UCSD-AML1 (cell line): ENCODE measurements around the gene SNAP25.

ENCODE experiments used
- DNase-seq: peaks from one replicate; lab custom pipeline; 2025; ENCODE audit not compliant: unreplicated experiment; lab: John Stamatoyannopoulos, UW

Gene SNAP25

DNA sequence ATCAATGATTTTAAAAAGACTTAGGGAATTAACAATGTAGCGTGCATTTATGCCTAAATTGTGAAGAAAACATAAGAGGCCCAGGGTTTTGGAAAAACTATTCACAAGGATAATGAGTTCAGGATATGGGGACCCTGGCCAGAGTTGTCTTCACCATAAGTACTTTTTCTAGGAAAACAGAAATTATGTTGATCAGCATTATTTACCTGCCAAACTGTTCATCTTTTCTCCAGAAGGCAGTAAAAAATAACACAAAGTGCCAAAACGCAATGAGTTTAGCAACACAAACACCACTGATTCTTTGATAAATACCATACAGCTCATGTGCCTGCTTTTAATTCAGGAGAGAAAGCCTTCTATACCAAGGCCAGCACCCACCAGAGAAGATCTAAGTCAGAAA lies 43.1 kb downstream of the SNAP25 start:
- DNase-seq = no peak

DNA sequence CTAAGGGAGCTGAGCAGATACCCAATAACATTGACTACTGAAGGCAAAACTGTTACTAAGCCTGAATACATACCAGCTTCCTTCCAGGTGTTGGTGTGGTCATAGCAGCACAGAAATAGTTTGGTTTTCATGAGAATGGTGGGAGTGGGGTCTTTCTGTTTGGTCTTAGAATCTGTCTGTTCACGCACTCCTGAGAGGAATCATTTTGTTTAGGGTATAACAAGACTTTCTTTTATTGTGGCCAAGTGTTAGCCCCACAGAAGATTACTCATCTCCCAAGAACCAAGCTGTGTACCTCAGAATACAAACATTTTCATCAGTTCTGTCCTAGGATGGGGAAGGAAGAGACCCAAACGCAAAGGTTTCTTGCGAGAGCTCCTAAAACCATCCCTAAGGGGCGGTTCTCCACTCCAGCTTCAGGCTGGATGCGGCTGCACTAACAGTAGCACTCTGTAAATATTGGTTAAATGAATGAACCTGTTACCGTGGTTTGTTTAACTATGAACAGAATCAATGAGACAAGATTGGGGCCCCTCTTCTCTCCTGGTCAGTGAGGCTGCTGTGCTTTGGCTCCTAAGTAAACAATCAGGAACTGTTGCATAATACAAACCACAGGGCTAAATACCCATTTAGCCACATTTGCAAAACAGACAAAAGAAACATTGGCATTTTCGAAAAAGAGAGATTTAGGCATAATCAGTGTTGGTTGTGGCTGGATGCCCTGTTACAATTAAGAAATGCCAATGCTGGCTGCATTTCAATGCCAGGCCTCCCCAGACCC lies 44.9 kb downstream of the SNAP25 start:
- no peak for DNase-seq

DNA sequence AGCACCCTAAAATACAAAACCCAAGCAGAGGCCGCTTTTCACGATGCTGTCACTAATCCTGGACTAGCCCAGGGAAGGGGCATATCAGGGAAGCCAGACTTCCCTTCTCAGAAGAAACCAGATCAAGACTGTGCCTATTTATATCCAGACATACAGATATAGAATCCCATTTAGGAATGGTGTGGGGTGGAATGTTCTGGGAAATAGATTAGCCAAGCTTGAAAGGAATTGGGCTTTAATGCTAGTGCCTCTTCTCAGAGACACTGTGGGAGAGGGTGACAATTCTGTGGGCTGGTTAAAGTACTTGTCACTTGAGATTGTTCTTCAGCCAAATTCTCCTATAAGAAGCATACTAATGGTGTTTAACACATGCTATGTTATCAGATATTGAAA lies 45.5 kb downstream of the SNAP25 start:
- no peak for DNase-seq

DNA sequence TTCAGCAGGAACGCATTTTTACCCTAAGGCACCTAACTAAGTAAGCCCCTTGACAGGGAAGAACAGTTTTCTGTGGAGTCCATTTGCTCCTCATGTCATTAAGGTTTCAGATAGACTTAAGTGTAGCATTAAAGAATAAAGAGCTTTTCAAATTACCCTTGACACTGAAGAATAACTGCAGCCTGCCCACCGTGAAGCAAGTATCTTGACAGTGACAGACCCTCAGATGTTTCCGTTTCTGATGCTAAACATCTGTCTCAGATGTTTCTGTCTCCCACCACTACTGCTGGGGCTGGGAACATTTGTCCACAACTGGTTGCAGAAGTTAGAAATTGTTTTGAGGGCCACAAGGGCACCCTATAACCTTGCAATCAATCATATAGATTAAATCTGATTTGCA lies 50.0 kb downstream of the SNAP25 start:
- no peak for DNase-seq

DNA sequence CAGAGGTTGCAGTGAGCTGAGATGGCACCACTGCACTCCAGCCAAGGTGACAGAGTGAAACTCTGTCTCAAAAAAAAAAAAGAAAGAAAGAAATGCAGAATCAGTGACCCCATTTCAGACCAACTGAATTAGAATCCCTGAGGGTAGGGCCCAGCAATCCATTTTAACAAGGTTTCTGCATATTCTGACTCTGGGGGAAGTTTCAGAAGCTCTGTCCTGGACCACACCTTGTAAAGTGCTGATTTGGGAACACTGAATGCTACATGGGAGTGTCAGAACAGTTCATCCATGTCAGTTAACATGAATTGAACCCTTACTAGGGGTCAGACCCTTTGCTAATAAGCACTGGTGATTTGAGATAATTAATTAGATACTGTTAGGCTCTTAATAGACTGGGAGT lies 52.0 kb downstream of the SNAP25 start:
- DNase-seq = no peak

DNA sequence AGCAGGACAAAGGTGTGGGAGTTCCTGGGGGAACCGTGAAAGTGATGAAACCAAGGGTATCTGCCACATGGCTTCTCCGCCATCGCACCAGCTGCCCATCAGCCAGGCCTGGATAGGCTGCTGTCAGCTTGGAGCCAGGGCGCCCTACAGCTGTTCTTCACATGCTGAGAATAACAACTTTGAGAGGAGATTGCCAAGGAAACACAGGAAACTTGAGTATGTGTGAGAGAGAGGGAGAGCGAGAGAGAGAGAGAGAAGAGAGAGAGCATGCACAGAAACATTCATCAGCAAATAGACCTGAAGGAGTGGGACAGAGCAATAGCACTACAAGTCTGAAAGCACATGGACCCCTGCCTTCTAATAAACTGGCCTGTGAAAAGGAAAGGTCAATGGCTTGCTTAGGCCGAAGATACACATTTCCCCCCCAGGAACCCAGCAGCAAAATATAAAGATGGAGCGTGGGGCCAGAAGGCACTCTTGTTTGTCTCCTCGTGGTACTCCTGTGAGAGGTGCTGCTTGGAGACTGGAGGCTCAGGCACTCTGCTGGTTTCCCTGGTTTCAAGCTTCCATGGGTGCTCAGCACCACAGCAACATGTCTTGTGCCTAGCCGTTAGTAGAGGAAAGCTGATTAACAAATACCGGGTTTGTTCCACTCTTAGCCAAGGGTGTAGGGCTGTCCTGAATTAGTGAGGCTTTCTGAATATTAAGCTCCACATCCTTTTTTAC lies 53.0 kb downstream of the SNAP25 start:
- DNase-seq = no peak

DNA sequence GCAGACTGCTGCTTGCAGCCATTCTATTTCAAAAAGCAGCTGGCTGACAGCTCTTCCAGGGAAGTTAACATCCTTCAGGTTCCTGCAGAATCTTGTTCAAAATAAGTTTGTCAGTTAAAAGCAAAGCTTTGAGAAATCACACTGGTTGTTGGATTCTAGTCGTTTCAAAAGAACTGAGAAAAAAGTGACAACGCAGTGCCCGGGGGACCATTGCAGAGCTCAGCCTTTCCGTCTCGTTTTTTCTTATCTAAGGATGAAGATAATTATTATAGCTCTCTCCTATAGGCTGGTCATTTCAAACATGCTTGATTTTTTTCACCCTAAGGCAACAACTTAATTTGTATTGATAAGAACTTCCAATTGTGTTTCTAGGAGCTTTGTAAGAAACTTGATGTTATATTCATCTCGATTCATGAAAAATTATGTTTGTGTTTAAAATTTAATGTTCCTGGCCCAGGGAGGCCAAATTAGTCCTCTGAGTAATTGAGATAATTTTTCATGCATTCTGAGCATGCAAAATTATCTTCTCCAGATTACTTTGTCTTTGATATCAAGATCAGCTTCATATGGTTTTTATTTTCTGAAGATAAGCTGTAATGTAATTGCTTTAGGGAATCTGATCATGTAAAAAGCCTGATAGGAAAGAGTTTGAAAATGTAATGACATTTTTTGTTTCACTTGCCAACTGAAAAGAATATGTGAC lies 58.4 kb downstream of the SNAP25 start:
- DNase-seq = no peak

DNA sequence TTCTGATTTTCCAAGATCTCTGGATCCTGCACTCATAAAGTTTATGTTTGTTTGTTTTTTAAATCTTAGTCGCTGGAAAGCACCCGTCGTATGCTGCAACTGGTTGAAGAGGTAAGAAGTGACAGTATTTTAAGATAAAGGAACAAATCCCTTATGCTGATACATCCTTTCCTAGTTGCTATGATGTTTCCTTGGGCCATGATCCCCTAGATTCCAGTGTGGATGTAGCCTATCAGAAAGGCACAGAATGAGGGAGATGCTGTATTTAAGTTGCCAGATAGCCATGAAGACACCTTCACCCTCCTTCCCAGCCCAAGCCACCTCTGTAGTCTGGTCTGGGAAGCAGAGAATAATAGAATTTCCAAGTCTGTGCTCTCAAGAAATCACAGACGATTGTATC lies 59.0 kb downstream of the SNAP25 start:
- no peak for DNase-seq

DNA sequence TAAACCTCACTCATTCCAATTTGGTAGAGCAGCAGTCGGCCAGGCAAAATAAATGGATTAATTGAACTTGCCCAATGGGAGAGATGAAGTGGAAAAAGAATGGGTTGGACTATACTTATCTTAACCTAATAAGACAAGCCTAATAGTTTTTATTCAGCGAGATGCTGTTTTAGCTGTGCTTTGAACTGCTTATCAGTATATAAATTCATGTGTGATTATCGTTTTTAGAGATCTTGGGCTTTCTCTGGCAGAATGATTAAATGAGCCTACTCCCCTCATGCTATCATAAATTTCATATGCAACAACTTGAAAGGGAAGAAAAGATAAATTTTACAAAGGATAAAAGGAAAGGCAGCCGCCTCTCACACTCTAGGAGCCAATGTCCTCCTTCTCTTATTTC lies 59.8 kb downstream of the SNAP25 start:
- DNase-seq = no peak

DNA sequence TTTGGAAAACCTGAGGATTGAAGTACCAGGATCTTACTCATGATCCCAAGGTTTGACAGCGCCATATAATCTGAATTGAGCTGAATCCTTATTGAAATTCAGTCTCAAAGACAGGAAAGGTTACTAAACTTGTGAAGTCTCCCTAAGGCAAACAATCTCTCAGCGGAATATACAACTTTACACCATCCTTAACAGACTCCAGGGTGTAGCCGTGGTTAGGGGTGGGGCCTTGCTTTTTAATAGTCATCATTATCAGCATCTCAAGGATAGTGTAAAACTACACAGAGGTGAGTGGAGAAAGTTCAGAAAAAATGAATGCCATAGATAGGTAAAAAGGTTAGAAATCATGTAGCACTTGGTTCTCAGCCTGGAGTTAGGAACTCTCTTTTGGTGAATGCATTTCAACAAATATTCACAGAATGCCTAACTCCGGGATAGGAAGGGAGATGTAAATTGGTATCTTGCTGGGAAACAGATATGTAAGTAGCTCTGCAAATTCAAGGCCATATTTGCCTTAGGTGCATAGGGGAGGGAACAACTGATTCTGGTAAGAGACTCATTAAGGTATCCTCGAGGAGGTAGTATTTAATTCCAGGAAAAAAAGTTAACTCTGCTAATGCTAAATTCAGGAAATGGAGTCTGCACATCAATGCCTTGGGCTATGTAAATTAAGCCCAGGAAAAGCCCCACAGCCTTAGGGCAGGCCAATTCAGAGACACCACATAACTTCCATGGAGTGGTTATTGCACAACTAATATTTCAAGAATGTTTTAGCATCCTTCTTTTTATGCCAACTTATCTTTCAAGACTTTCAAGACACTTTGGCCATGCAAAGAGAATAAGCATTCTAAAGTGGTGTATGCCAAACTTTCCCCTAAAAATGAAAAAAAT lies 61.6 kb downstream of the SNAP25 start:
- no peak for DNase-seq

DNA sequence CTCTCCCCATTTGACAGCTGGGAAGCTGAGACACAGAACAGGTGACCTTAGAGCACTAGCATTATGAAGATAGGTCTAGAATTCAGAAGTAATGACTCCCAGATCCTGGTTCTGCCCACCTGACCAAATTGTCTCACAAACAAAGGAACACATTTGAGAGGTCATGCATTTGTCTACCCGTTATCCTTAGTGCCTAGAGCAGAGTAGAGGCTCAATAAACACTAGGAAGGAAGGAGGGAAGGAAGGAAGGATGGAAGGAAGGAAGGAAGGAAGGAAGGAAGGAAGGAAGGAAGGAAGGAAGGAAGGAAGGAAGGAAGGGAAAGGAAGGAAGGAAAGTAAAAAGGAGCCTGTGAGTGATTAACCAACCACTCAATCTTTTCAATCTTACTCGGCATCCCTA lies 63.3 kb downstream of the SNAP25 start:
- no peak for DNase-seq

DNA sequence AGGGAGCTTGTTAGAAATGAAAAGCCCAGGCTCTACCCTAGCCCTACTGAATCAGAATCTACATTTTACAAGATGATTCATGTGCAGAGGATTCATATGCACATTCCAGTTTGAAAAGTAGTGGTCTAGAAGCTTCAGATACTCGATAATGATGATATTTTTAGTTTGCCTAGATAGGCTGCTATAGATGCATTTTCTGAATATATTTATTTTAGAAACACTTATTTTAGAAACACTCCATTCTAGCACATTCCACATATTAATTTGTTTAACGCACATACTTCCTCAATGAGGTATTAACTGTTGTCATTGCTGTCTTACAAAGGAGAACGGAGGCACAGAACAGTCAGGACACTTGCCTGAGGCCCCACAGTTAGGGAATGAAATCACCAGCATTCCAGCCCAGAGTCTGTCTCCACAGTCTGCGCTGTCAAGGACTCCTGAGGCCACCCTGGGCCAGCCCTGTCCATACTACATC lies 64.4 kb downstream of the SNAP25 start:
- DNase-seq = no peak

DNA sequence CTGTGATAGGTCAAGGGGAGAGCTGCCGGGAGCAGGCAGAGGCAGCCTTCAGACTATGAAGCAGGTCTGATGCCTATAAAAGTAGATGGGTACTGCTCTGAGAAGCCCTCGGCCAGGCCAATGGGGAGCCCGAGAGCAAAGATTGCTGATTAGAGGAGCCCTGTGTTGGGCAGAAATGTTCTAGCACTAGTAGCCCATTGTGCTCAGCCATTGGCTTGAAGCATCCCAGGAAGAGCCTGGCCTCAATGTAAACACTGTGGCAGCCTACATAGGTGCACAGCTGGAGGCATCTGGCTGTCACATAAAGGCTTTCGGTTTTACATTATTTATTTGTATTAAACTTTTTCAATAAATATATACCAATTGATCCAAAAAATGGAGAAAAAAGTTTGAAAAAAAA lies 67.7 kb downstream of the SNAP25 start:
- DNase-seq = no peak

DNA sequence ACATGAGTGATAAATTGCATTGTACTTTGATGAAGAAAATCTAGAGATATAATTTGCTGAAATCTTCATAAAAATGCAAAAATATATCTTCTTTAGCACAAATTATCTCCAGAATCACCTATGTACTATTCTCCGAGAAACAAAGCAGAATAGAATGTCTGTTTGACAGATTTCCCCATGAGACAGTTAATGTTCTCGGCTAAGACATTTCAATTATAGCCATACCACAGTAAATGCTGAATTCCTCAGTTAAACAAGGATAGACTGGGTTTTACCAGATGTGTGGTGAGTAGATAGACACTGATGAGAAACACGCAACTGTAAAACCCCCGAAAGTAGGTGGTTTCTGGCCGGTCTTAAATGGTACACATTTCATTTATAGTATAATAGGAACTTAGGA lies 69.8 kb downstream of the SNAP25 start:
- DNase-seq = no peak

DNA sequence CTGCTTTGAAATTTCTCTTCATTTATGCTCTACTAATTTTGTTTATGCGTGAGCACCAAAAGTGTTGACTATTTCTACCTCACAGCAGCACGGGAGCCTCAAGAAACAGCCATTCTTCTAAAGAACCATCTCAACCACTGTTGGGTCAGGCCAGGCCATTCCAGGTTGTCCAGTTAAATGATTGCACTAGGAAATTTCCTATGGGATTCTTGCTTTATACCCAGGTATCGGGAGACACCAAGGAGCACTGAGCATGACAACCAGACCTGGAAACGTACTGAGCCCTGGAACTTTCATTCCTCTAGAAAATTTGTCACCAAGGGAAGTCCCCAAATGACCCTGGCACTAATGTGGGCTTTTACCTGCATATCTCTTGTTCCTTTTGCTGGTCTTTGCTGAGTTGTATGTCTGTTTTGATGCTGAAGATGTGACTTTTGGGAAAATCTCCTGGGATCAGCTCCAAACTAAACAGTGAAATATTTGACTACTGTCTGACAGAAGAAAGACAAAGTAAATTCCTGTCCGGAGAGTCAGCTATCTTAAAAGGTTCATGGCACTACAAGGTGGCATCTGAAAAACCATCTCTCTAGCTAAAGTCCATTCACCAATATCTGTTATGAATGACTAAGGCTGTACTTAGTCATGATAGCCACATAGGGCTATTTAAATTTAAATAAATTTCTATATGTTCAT lies 70.5 kb downstream of the SNAP25 start:
- DNase-seq = no peak

DNA sequence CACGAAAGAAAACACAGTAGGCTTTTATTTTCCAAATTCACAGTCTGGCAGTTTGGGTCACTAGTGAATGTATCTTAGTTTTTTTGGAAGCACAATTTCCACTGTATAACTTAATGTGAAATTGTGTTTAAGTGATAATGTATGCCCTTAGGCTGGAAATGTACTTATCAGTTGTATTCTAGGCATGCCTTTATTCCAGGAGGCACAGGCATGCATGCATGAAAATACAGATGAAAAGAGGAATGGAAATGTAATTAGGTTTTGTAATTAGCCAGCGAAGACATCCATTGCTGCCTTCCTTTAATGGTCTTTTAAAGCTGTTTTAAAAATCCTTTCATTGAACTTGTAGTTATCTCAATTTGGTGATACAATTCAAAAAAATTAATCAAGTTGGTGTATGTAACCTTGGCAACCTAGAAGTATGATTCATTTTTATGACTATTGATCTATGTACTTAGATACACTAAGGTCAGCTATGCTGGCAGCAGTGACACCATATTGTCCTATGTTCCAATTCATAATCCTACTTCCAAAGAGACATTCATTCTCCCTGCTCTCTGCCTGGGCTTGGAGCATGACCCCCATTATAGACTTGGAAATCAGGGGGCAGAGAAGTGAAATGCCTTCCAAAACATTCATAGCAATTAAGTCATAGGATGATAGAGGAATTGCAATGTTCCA lies 73.1 kb downstream of the SNAP25 start:
- DNase-seq = no peak

DNA sequence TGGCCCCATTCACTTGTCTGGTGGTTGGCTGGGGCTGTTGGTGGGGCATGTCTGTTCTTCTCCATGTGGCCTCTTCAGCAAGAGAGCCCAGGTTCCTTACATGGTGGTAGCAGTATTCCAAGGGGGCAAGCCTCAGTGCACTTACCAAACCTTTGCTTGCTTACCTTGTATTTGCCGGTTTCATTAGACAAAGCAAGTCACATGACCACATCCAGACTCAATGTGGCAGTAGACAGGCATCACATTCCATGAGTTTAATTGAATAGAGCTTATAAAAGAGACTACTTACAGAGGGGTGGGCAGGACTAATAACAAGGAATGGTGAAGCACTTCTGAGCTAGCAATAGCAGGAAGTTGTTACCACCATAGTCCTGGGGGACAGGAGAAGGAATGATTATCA lies 78.6 kb downstream of the SNAP25 start:
- no peak for DNase-seq

DNA sequence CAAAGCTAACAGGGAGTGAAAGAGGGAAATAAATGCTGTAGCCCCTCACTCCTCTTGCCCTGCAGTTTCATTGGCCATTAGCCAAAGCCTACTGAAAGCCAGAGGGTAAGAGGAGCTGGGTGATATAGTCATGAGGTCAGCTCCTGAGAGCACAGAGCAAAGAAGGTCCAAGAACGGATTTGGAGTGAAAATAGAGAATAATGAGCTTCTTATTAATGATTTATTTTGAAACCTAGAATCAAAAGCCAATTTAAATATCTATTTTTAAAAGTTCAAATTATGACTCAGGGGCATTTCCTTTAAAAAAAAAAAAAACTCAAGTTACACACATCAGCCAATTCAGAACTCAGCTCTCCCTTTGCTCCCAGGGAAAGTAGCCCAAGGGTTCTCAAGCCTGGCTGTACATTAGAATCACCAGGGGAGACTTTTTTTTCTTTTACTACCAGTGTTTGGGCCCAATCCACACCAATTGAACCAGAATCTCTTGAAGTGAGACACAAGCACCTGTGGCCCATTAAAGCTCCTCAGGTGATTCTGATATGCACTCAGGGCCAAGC lies 79.1 kb downstream of the SNAP25 start:
- DNase-seq = no peak

DNA sequence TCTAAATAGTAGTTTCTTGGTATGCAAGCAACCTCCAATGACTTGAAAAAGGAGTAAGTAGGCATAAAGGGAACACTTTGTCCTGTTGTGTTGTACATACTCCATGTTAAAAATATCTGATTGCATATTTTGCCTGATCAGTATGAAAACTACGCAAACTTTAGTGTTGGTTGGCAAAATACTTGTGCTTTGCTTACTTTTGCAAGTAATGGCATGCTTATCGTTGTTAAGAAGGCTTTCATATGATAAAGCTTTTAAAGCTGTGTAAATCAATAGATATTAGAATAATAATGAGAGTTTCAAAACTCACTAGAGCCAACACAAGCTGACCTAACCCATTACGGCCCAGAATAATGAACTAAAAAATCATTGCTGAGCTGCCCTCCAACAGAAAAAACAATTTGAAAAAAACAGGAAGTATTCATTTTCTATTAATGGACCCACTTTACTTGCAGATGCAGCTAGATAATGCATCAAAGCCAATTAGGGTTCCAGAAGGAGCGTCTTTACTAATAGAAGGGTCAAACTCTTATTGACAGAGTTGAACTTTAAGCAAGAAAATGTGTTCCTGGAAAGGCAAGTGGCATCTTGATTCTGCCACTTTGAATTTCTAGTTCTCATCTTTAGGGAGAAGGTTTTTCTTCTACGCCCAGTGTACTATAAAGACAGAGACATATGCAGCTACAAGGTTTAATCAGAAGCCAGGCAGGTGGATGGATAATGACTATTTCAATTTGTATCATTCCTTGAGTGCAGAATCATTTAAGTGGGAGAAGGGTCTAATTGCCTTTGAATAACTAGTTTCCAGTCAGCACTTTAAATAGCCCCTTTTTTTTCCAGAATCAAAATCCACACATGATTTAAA lies 82.2 kb downstream of the SNAP25 start:
- DNase-seq = no peak
